NCI-H2171 treated with DMSO at 0.1 percent for 48 hours (cell line): ENCODE results near the gene MED13L.

Source experiments
- DNase-seq: peaks from one replicate; lab custom pipeline; 2025; lab: John Stamatoyannopoulos, UW

MED13L gene

GRCh38 chr12:116277467-116278278 is at the start of gene MED13L:
TSS of gene MED13L (minus strand) at chr12:116277693. CDS start at chr12:116277131, 562 bp downstream.
- DNase-seq, result peak; percentile 75

- DNase-seq, result no peak
Measured at GRCh38 chr12:116325336-116325664, 47.8 kb upstream of the MED13L start.

GRCh38 chr12:116324654-116325335 is 47.3 kb upstream of the MED13L start:
- DNase-seq, result no peak

GRCh38 chr12:116323406-116324386 is 46.2 kb upstream of the MED13L start:
- DNase-seq, result no peak

GRCh38 chr12:116321913-116322312 is 44.4 kb upstream of the MED13L start:
- no peak for DNase-seq

GRCh38 chr12:116320791-116321217 is 43.3 kb upstream of the MED13L start:
- DNase-seq, result no peak

- no peak for DNase-seq
Measured at GRCh38 chr12:116319898-116320621, 42.6 kb upstream of the MED13L start.

- peak; percentile 88 for DNase-seq
Measured at GRCh38 chr12:116319233-116319897, 41.9 kb upstream of the MED13L start.

GRCh38 chr12:116318576-116319232 is 41.2 kb upstream of the MED13L start:
- peak; percentile 82 for DNase-seq

GRCh38 chr12:116317986-116318575 is 40.6 kb upstream of the MED13L start:
- no peak for DNase-seq

- DNase-seq, result no peak
Measured at GRCh38 chr12:116317139-116317538, 39.6 kb upstream of the MED13L start.

GRCh38 chr12:116314477-116314876 is 37.0 kb upstream of the MED13L start:
- no peak for DNase-seq

- DNase-seq, result no peak
Measured at GRCh38 chr12:116313194-116313927, 35.9 kb upstream of the MED13L start.

- DNase-seq, result no peak
Measured at GRCh38 chr12:116310082-116310481, 32.6 kb upstream of the MED13L start.

GRCh38 chr12:116309343-116309742 is 31.9 kb upstream of the MED13L start:
- DNase-seq, result no peak

- no peak for DNase-seq
Measured at GRCh38 chr12:116308647-116309046, 31.2 kb upstream of the MED13L start.

GRCh38 chr12:116306968-116307367 is 29.5 kb upstream of the MED13L start:
- no peak for DNase-seq

- no peak for DNase-seq
Measured at GRCh38 chr12:116306506-116306905, 29.0 kb upstream of the MED13L start.

- no peak for DNase-seq
Measured at GRCh38 chr12:116304621-116305020, 27.1 kb upstream of the MED13L start.
